Activated T-cell treated with anti-CD3 and anti-CD28 coated beads, Interleukin-2, amount 50 U/mL, for 72 hours (primary cell): ENCODE results near the gene NPHP4. TPM values are rescaled to one million over a fixed set of nuclear protein-coding genes. Genes with fewer than 3 reads are reported as not detected.

ENCODE experiments used
- ATAC-seq, 2 donors: fragments of 150-1000 bp; cut with Tn5 transposase; replicated peaks in 1 of 2; 2 replicates each; pipeline ENCODE4 v1.10.0; 2021; ENCODE audit warnings: moderate library complexity in 2 of 2, mild to moderate bottlenecking in 1 of 2
- DNase-seq, 2 donors: peaks; one replicate each; pipeline ENCODE4 v3.0.0; 2021 to 2022; ENCODE audit warnings: mixed read lengths in 1 of 2
- H3K27ac Mint-ChIP-seq: one replicate; pipeline ENCODE4 v1.8.0; 2022; ENCODE audit warnings: mild to moderate bottlenecking, moderate library complexity, mixed read lengths
- H3K27me3 Mint-ChIP-seq: one replicate; pipeline ENCODE4 v1.8.0; 2022; ENCODE audit warnings: low read depth, mixed read lengths
- H3K36me3 Mint-ChIP-seq, 2 donors: one replicate each; pipeline ENCODE4 v1.8.0; 2022; ENCODE audit warnings: mixed read lengths in 2 of 2, mild to moderate bottlenecking in 1 of 2; ENCODE audit not compliant: insufficient read depth in 2 of 2
- H3K4me1 Mint-ChIP-seq: one replicate; pipeline ENCODE4 v1.8.0; 2022; ENCODE audit warnings: low read depth, mixed read lengths
- H3K4me3 Mint-ChIP-seq, 2 donors: one replicate each; pipeline ENCODE4 v1.8.0; 2022; ENCODE audit warnings: mild to moderate bottlenecking in 2 of 2, mixed read lengths in 2 of 2, moderate library complexity in 2 of 2
- H3K9me3 Mint-ChIP-seq, 2 donors: one replicate each; pipeline ENCODE4 v1.8.0; 2022; ENCODE audit warnings: mixed read lengths in 2 of 2
- total RNA-seq, 2 donors: library from RNA; stranded (reverse); gene quantifications; one replicate each; pipeline ENCODE4 v1.2.3, GENCODE V29; 2022

NPHP4 gene
- 10 to 100 TPM; 12.3 to 14.5 TPM for total RNA-seq

- Mint-ChIP-seq H3K27ac (peak within 1 kb of the TSS; percentile 87), H3K9me3 (no peaks in the 10 kb centered on the region), H3K27me3 (no peaks in the 10 kb centered on the region), H3K36me3 (peaks cover 0 to 6% of the 10 kb centered on the region in 2 donors), H3K4me3 (peak within 1 kb of the TSS; percentile 87 to 98), H3K4me1 (peaks cover 26% of the 10 kb centered on the region)
- DNase-seq = peak; percentile 99 to 100
- peak; percentile 90 to 95 for ATAC-seq
Measured at GRCh38 chr1:5992026-5992813, at the start of gene NPHP4. TSS of gene NPHP4 (minus strand) at chr1:5992425. CDS start at chr1:5986289, 6,136 bp downstream.

DNA sequence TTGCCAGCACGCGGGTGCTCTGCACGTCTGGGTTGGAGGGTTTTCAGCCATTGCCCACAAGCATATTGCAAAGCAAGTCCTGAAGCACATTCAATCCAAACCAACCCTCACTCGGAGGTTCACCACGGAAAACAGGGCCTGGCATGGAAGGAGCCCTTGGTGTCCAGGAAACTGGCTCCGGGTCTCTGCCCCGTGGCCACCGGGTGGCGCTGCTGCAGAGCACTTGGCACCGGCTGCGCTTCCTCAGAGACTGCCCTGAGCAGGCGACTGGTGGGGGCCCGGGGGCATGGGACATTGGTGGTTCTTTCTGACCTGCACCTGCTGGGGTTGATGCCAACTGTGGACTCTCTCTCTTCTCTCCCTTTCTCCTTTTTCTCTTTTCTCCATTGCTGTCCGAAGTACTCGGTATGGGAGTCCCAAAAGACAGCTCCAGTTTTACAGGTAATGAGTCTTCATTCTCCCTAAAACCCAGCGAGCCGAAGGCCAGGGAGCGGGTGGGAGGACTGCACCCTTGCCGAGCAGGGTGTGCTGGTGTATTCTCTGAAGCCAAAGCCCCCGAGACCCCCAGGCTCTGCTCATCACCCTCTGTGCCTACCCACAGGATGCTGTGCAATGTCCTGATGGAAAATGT is 49.3 kb upstream of the NPHP4 start:
- ATAC-seq (peak in 1 of 2 donors; percentile 23), DNase-seq (peak; percentile 19 to 35)
- Mint-ChIP-seq H3K4me1 (peaks cover 27% of the 10 kb centered on the region), H3K9me3 (no peaks in the 10 kb centered on the region), H3K27ac (no peak overlapping the region), H3K4me3 (no peak overlapping the region), H3K36me3 (peaks cover 0 to 6% of the 10 kb centered on the region in 2 donors), H3K27me3 (no peaks in the 10 kb centered on the region)

DNA sequence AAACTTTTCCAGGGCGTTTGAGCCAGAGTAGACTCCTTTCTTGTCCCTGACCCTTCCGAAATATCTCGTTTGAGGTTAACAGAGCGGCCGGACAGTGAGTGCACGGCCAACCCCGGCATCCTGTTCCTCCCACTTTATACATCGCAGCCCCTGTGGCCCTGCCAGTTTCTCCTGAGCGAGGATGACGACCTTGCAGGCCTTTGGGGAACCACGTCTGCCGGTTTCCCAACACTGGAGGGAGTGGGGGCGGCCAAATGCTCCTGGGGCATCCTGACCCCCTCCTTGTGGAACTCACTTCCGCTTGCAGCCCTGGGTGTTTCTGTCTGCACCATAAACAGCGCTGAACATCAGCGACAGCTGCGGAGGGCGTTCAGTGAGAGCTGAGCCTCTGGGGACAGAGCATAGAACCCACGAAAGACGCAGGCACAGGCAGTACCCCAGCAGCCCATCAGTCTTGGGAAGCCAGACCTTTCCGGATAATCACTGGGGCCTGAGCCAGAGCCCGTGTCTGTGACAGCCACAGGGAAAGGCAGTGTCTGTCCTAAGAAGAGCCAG is 48.7 kb upstream of the NPHP4 start:
- Mint-ChIP-seq H3K4me1 (peaks cover 31% of the 10 kb centered on the region), H3K27ac (no peak overlapping the region), H3K36me3 (peaks cover 0 to 7% of the 10 kb centered on the region in 2 donors), H3K4me3 (no peak overlapping the region), H3K27me3 (no peaks in the 10 kb centered on the region), H3K9me3 (no peaks in the 10 kb centered on the region)
- ATAC-seq (no peak), DNase-seq (no peak)

DNA sequence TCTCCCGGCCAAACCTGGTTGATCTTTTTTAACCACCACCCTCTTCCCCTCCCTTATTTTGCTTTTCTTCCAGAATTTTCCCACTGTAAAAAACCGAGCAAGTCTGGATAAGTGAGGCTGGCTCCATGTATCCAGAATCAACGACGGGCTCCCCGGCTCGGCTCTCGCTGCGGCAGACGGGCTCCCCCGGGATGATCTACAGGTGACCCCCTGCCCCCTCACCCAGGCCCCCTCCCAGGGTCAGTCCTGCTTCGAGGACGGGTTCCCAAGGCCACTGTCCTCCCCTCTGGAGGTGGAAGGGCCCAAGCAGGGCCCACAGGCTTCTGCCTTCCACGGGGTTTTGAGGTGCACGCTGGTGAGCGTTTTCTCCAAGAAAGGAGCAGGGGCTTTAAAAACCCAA is 48.2 kb upstream of the NPHP4 start:
- Mint-ChIP-seq H3K27me3 (no peaks in the 10 kb centered on the region), H3K4me1 (peaks cover 35% of the 10 kb centered on the region), H3K27ac (no peak overlapping the region), H3K36me3 (peaks cover 0 to 10% of the 10 kb centered on the region in 2 donors), H3K9me3 (no peaks in the 10 kb centered on the region), H3K4me3 (no peak overlapping the region)
- DNase-seq = no peak
- no peak for ATAC-seq

DNA sequence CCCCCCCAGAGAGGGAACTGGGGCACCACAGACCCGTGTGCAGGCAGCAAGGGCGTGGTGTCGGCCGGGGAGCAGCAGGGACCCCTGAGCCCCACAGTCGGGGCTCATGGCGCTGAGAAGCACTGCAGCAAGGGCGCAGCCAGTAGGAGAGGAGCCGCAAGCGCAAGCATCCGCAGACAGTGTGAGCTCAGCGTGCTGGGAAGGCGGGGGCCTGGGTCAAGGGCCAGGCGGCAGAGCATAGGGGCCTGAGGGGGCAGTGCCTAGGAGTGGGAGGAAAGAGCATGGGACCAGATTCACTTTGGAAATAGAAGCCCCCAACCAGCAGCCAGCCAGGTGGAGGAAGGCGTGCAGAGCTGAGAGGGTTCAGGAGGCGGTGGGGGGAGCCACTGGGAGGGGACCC is 46.8 kb upstream of the NPHP4 start:
- H3K27me3 Mint-ChIP-seq = no peaks in the 10 kb centered on the region
- H3K4me1 Mint-ChIP-seq = peaks cover 43% of the 10 kb centered on the region
- no peak overlapping the region for H3K4me3 Mint-ChIP-seq
- no peaks in the 10 kb centered on the region for H3K9me3 Mint-ChIP-seq
- no peak for DNase-seq
- no peak for ATAC-seq
- peaks cover 0 to 9% of the 10 kb centered on the region in 2 donors for H3K36me3 Mint-ChIP-seq
- no peak overlapping the region for H3K27ac Mint-ChIP-seq

- no peak for DNase-seq
- no peak for ATAC-seq
- Mint-ChIP-seq H3K27me3 (no peaks in the 10 kb centered on the region), H3K4me1 (peaks cover 39% of the 10 kb centered on the region), H3K9me3 (no peaks in the 10 kb centered on the region), H3K27ac (no peak overlapping the region), H3K4me3 (no peak overlapping the region), H3K36me3 (peaks cover 0 to 9% of the 10 kb centered on the region in 2 donors)
Measured at GRCh38 chr1:6038603-6039002, 46.4 kb upstream of the NPHP4 start.

- DNase-seq (peak in 1 of 2 donors; percentile 4), ATAC-seq (peak; percentile 29 to 65)
- H3K9me3 Mint-ChIP-seq = no peaks in the 10 kb centered on the region
- H3K36me3 Mint-ChIP-seq = peaks cover 2 to 17% of the 10 kb centered on the region in 2 donors
- no peak overlapping the region for H3K4me3 Mint-ChIP-seq
- peak overlapping the region; percentile 32 for H3K27ac Mint-ChIP-seq
- H3K27me3 Mint-ChIP-seq = no peaks in the 10 kb centered on the region
- peaks cover 51% of the 10 kb centered on the region for H3K4me1 Mint-ChIP-seq
Measured at GRCh38 chr1:6037338-6037762, 45.1 kb upstream of the NPHP4 start.

DNA sequence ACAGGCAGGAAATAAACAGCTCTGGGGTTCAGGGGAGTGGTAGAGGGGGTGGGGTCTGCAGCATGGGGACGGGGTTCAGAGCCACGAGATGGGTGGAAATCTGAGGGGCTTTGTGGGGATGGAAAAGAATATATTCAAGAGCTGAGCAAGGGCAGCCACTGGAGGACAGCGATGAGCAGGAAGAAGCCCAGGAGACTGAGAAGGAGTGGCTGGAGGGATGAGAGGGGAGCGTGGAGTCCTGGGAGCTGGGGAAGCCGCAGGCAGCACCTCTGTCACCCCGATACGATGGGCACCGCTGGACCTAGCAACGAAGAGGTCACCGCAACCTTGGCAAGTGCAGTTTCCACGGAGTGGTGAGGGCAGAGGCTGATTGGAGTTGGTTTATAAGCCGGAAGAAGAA is 43.5 kb upstream of the NPHP4 start:
- no peak for DNase-seq
- Mint-ChIP-seq H3K4me1 (peaks cover 62% of the 10 kb centered on the region), H3K27me3 (no peaks in the 10 kb centered on the region), H3K9me3 (no peaks in the 10 kb centered on the region), H3K27ac (peak overlapping the region; percentile 45), H3K36me3 (peaks cover 2 to 23% of the 10 kb centered on the region in 2 donors), H3K4me3 (peak overlapping the region in 1 of 2 donors; percentile 8)
- ATAC-seq = no peak

- Mint-ChIP-seq H3K27me3 (no peaks in the 10 kb centered on the region), H3K36me3 (peaks cover 6 to 26% of the 10 kb centered on the region in 2 donors), H3K9me3 (no peaks in the 10 kb centered on the region), H3K4me3 (no peak overlapping the region), H3K27ac (peak overlapping the region; percentile 45), H3K4me1 (peaks cover 66% of the 10 kb centered on the region)
- ATAC-seq = no peak
- DNase-seq = no peak
Measured at GRCh38 chr1:6035303-6035702, 43.1 kb upstream of the NPHP4 start.

- no peak overlapping the region for H3K4me3 Mint-ChIP-seq
- H3K27ac Mint-ChIP-seq = no peak overlapping the region
- no peak for DNase-seq
- peaks cover 72% of the 10 kb centered on the region for H3K4me1 Mint-ChIP-seq
- no peaks in the 10 kb centered on the region for H3K27me3 Mint-ChIP-seq
- no peaks in the 10 kb centered on the region for H3K9me3 Mint-ChIP-seq
- peaks cover 7 to 26% of the 10 kb centered on the region in 2 donors for H3K36me3 Mint-ChIP-seq
- no peak for ATAC-seq
Measured at GRCh38 chr1:6034750-6035096, 42.5 kb upstream of the NPHP4 start.

DNA sequence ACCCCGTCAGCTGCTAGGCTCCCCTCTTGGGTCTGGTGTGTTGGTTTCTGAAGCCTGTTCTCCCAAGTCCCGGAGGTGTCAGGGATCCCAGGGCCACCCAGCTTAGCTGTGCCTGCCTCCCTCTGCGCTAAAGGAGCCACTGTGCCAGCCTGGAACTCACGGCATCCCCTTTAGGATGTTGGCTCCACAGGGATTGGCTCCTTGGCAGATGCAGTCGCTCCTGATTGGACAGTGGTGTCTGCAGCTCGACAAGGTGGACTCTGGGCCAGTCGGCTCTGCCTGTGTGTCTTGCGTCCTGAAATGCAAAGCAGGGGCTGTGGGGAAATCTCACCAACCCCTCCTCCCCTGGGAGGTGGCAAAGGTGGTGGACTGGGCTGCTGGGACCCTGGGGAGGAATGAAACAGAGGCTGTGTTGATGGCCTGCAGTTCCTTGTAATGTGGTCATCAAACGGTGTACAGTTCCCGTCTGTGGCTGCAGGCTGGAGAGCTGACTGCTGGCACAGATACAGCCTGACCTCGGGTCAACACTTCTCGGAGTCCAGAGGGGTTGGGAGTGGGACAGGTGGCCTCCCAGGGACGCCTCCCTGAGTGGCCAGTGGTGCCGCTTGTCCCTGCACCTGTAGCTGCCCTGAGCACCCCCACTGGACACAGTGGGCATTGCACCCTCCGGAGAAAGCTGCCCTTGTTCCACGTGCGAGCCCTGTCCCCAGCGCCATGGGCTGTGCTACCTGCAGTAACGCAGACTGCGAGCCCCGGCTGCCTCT is 41.9 kb upstream of the NPHP4 start:
- H3K27me3 Mint-ChIP-seq = no peaks in the 10 kb centered on the region
- H3K9me3 Mint-ChIP-seq = no peaks in the 10 kb centered on the region
- peak; percentile 60 to 62 for ATAC-seq
- DNase-seq = peak; percentile 37
- peaks cover 7 to 26% of the 10 kb centered on the region in 2 donors for H3K36me3 Mint-ChIP-seq
- H3K4me1 Mint-ChIP-seq = peaks cover 78% of the 10 kb centered on the region
- H3K4me3 Mint-ChIP-seq = no peak overlapping the region
- H3K27ac Mint-ChIP-seq = no peak overlapping the region

- DNase-seq = no peak
Measured at GRCh38 chr1:6033124-6033523, 40.9 kb upstream of the NPHP4 start.

More at GRCh38 chr1:6033124-6033523, 40.9 kb upstream of the NPHP4 start:
- Mint-ChIP-seq H3K27me3 (no peaks in the 10 kb centered on the region), H3K4me3 (no peak overlapping the region), H3K4me1 (peaks cover 88% of the 10 kb centered on the region), H3K9me3 (no peaks in the 10 kb centered on the region), H3K36me3 (peaks cover 7 to 26% of the 10 kb centered on the region in 2 donors), H3K27ac (peak overlapping the region; percentile 90)
- ATAC-seq = no peak
